T-helper 17 cell (primary cell): ENCODE measurements around the gene GRIK2. TPM values are rescaled to one million over a fixed set of nuclear protein-coding genes. Genes with fewer than 3 reads are reported as not detected.
"Not testable (repeated sequence)": the region's sequence is repeated elsewhere in the genome, so short reads cannot be mapped to it uniquely, and the experiment has no call there.

Experiments
- ATAC-seq: fragments of 150-1000 bp; cut with Tn5 transposase; 2 replicates; pipeline ENCODE4 v1.10.0; 2021; ENCODE audit warnings: mild to moderate bottlenecking, moderate library complexity
- DNase-seq, 3 donors: peaks; one replicate each; pipeline versions ENCODE4 v3.0.0 to v3.0.0-alpha.2; 2020 to 2021
- H3K9me3 ChIP-seq: one replicate; pipeline ENCODE4 v1.7.0; 2013; ENCODE audit warnings: low read length, mild to moderate bottlenecking; ENCODE audit not compliant: control insufficient read depth, poor library complexity, severe bottlenecking
- H3K27ac Mint-ChIP-seq: one replicate; pipeline ENCODE4 v1.8.0; 2022; ENCODE audit warnings: mild to moderate bottlenecking, moderate library complexity, mixed read lengths
- H3K27me3 Mint-ChIP-seq: one replicate; pipeline ENCODE4 v1.8.0; 2022; ENCODE audit warnings: mixed read lengths
- H3K36me3 Mint-ChIP-seq: one replicate; pipeline ENCODE4 v1.8.0; 2022; ENCODE audit warnings: low read depth, mixed read lengths
- H3K4me1 Mint-ChIP-seq: one replicate; pipeline ENCODE4 v1.8.0; 2022; ENCODE audit warnings: mild to moderate bottlenecking, mixed read lengths
- H3K4me3 Mint-ChIP-seq: one replicate; pipeline ENCODE4 v1.8.0; 2022; ENCODE audit warnings: mild to moderate bottlenecking, moderate library complexity, mixed read lengths
- total RNA-seq, 4 donors: library from RNA in 2 of 4; stranded (reverse) in 2 of 4; gene quantifications; one replicate each; pipeline ENCODE4 v1.2.3 and lab custom pipeline; 2022 to 2026

Gene GRIK2
- not detected for total RNA-seq
- 0 to 0.23 reads per million in 2 donors for total RNA-seq (lab: John Stamatoyannopoulos, UW)

- no peaks in the 10 kb centered on the region for H3K9me3 ChIP-seq
- Mint-ChIP-seq H3K27me3 (peaks cover 27% of the 10 kb centered on the region), H3K4me3 (no peak within 1 kb of the TSS), H3K4me1 (no peaks in the 10 kb centered on the region), H3K36me3 (peaks cover under 1% of the 10 kb centered on the region), H3K27ac (no peak within 1 kb of the TSS)
- ATAC-seq (no peak), DNase-seq (no peak)
These were observed at the start of gene GRIK2 for GRCh38 chr6:101393251-101393828. Gene GRIK2 (plus strand): TSS chr6:101393708.

GRCh38 chr6:101344885-101345284, 48.6 kb upstream of the GRIK2 start:
- no peaks in the 10 kb centered on the region for H3K9me3 ChIP-seq
- DNase-seq: no peak
- Mint-ChIP-seq H3K4me1 (no peaks in the 10 kb centered on the region), H3K27ac (no peak overlapping the region), H3K36me3 (no peaks in the 10 kb centered on the region), H3K27me3 (no peaks in the 10 kb centered on the region), H3K4me3 (no peak overlapping the region)
- no peak for ATAC-seq

- no peaks in the 10 kb centered on the region for H3K27me3 Mint-ChIP-seq
- DNase-seq (no peak), ATAC-seq (no peak)
- no peaks in the 10 kb centered on the region for H3K9me3 ChIP-seq
- no peaks in the 10 kb centered on the region for H3K36me3 Mint-ChIP-seq
- H3K27ac Mint-ChIP-seq: no peak overlapping the region
- no peaks in the 10 kb centered on the region for H3K4me1 Mint-ChIP-seq
- no peak overlapping the region for H3K4me3 Mint-ChIP-seq
These were observed 44.7 kb upstream of the GRIK2 start for GRCh38 chr6:101348816-101349215.

GRCh38 chr6:101350631-101351030, 42.9 kb upstream of the GRIK2 start:
- not testable (repeated sequence) for H3K4me1 Mint-ChIP-seq, H3K9me3 ChIP-seq, DNase-seq, ATAC-seq, H3K36me3 Mint-ChIP-seq, H3K27me3 Mint-ChIP-seq, H3K4me3 Mint-ChIP-seq, H3K27ac Mint-ChIP-seq

- no peak for DNase-seq
- no peaks in the 10 kb centered on the region for H3K9me3 ChIP-seq
- H3K36me3 Mint-ChIP-seq: no peaks in the 10 kb centered on the region
- H3K27me3 Mint-ChIP-seq: no peaks in the 10 kb centered on the region
- H3K4me3 Mint-ChIP-seq: no peak overlapping the region
- H3K27ac Mint-ChIP-seq: no peak overlapping the region
- no peaks in the 10 kb centered on the region for H3K4me1 Mint-ChIP-seq
- ATAC-seq: no peak
These were observed 42.3 kb upstream of the GRIK2 start for GRCh38 chr6:101351173-101351572.

GRCh38 chr6:101352316-101352715, 41.2 kb upstream of the GRIK2 start:
- no peaks in the 10 kb centered on the region for H3K4me1 Mint-ChIP-seq
- H3K27me3 Mint-ChIP-seq: no peaks in the 10 kb centered on the region
- no peak overlapping the region for H3K4me3 Mint-ChIP-seq
- H3K36me3 Mint-ChIP-seq: no peaks in the 10 kb centered on the region
- H3K9me3 ChIP-seq: no peaks in the 10 kb centered on the region
- ATAC-seq (no peak), DNase-seq (no peak)
- H3K27ac Mint-ChIP-seq: no peak overlapping the region

GRCh38 chr6:101365181-101365580, 28.3 kb upstream of the GRIK2 start:
- Mint-ChIP-seq H3K4me1 (no peaks in the 10 kb centered on the region), H3K4me3 (no peak overlapping the region), H3K27me3 (no peaks in the 10 kb centered on the region), H3K36me3 (no peaks in the 10 kb centered on the region), H3K27ac (no peak overlapping the region)
- no peak for ATAC-seq
- no peaks in the 10 kb centered on the region for H3K9me3 ChIP-seq
- no peak for DNase-seq

GRCh38 chr6:101379926-101380325, 13.6 kb upstream of the GRIK2 start:
- Mint-ChIP-seq H3K27ac (no peak overlapping the region), H3K4me3 (no peak overlapping the region), H3K27me3 (no peaks in the 10 kb centered on the region), H3K36me3 (no peaks in the 10 kb centered on the region), H3K4me1 (no peaks in the 10 kb centered on the region)
- no peak for DNase-seq
- no peak for ATAC-seq
- H3K9me3 ChIP-seq: no peaks in the 10 kb centered on the region

- Mint-ChIP-seq H3K36me3 (no peaks in the 10 kb centered on the region), H3K4me3 (no peak overlapping the region), H3K4me1 (no peaks in the 10 kb centered on the region), H3K27me3 (no peaks in the 10 kb centered on the region), H3K27ac (no peak overlapping the region)
- DNase-seq (no peak), ATAC-seq (no peak)
- H3K9me3 ChIP-seq: no peaks in the 10 kb centered on the region
These were observed 12.4 kb upstream of the GRIK2 start for GRCh38 chr6:101380897-101381630.

- not testable (repeated sequence) for H3K27me3 Mint-ChIP-seq, DNase-seq, H3K9me3 ChIP-seq, H3K27ac Mint-ChIP-seq, H3K4me3 Mint-ChIP-seq, H3K36me3 Mint-ChIP-seq, ATAC-seq, H3K4me1 Mint-ChIP-seq
These were observed 9.8 kb upstream of the GRIK2 start for GRCh38 chr6:101383747-101384146.

- H3K9me3 ChIP-seq: no peaks in the 10 kb centered on the region
- Mint-ChIP-seq H3K27me3 (no peaks in the 10 kb centered on the region), H3K4me3 (no peak overlapping the region), H3K36me3 (no peaks in the 10 kb centered on the region), H3K4me1 (no peaks in the 10 kb centered on the region), H3K27ac (no peak overlapping the region)
- ATAC-seq: no peak
- no peak for DNase-seq
These were observed 6.5 kb upstream of the GRIK2 start for GRCh38 chr6:101386982-101387381.

- ATAC-seq: no peak
- no peaks in the 10 kb centered on the region for H3K9me3 ChIP-seq
- Mint-ChIP-seq H3K27me3 (peaks cover 25% of the 10 kb centered on the region), H3K27ac (no peak overlapping the region), H3K36me3 (no peaks in the 10 kb centered on the region), H3K4me1 (no peaks in the 10 kb centered on the region), H3K4me3 (no peak overlapping the region)
- no peak for DNase-seq
These were observed 1.5 kb upstream of the GRIK2 start for GRCh38 chr6:101391772-101392585.

- H3K9me3 ChIP-seq: no peaks in the 10 kb centered on the region
- Mint-ChIP-seq H3K27me3 (peaks cover 25% of the 10 kb centered on the region), H3K4me1 (no peaks in the 10 kb centered on the region), H3K4me3 (no peak overlapping the region), H3K27ac (no peak overlapping the region), H3K36me3 (no peaks in the 10 kb centered on the region)
- DNase-seq (no peak), ATAC-seq (no peak)
These were observed 800 bp upstream of the GRIK2 start for GRCh38 chr6:101392586-101393230.
